Measurements from ENCODE around the gene LPP. TPM values are rescaled to one million over a fixed set of nuclear protein-coding genes. Genes with fewer than 3 reads are reported as not detected.

The LPP gene
- total RNA-seq, 2 experiments from 2014 or later, result 49.6 to 54.3 TPM

DNA sequence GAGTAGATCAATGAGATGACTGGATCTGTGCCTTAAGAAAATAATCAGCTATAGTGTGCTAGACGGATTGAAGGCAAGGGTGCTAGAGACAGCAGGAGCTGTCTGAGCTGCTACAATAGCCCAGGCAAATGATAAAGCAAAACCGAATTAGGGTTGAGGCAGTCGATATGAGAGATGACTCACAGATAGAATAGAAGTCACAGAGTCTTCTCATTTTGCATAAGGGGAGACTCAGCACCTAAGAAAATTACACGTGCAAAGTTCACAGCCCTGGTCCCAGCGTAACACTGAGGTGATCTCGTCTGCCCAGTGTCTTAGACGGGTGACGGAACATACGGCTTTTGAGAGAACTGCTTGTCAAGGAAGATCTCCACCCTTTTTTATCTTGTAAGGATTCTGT lies 11.6 kb downstream of the LPP start:
- no peak for ATAC-seq (ENCODE audit: low read depth)
- no peak overlapping the region for H3K27ac Mint-ChIP-seq

DNA sequence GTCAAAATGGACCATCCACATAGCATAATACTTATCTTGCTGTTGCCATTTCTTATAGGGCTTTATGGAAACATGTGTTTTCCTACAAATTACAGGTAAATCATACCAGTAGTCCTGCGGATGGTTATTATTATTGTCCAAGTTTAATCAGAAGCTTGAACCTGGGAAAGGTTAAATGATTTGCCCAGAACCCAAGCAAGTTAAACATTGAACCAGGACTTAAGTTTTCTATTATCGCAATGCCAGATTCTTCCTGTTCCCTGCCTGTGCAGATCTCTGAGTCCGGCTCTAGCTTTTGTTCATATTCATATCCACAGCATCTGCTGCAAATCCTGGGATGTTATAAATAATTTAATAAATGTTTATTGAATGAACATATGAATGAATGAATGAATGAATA lies 12.5 kb downstream of the LPP start:
- Mint-ChIP-seq H3K27ac (no peak overlapping the region), H3K36me3 (peaks cover 32% of the 10 kb centered on the region), H3K27me3 (no peaks in the 10 kb centered on the region), H3K9me3 (no peaks in the 10 kb centered on the region), H3K4me1 (peaks cover 49% of the 10 kb centered on the region), H3K4me3 (no peak overlapping the region)
- ATAC-seq (ENCODE audit: low read depth), result no peak
- POLR2A ChIA-PET, result no interaction called here
- DNase-seq, result no peak

More for the DNA sequence above, 11.6 kb downstream of the LPP start:
- Mint-ChIP-seq H3K9me3 (no peaks in the 10 kb centered on the region), H3K4me3 (no peak overlapping the region), H3K4me1 (peaks cover 44% of the 10 kb centered on the region), H3K27me3 (no peaks in the 10 kb centered on the region), H3K36me3 (peaks cover 34% of the 10 kb centered on the region)
- POLR2A ChIA-PET, result no interaction called here
- no peak for DNase-seq

DNA sequence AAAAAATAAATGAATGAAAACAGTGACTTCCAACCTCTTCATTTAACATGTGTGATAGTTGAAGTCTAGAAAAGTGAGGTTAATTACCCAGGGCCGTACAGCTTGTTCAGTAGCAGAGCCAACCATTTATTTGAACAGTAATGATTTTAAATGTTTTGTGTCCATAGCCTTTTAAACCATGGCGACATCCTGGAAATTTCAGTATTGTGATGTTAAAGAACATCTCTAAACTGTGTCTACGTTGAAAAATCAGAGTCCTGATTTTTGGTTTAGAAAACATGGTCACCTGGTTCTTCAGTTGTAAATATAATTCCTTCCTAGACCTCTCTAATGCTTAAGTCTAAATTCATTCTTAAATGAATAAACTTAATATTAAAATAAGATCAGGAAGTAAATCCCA lies 14.2 kb downstream of the LPP start:
- no peak overlapping the region for H3K4me3 Mint-ChIP-seq
- POLR2A ChIA-PET, result no interaction called here
- H3K36me3 Mint-ChIP-seq, result peaks cover 22% of the 10 kb centered on the region
- H3K27me3 Mint-ChIP-seq, result no peaks in the 10 kb centered on the region
- H3K4me1 Mint-ChIP-seq, result peaks cover 44% of the 10 kb centered on the region
- H3K27ac Mint-ChIP-seq, result no peak overlapping the region
- ATAC-seq (ENCODE audit: low read depth) (no peak), DNase-seq (no peak)
- no peaks in the 10 kb centered on the region for H3K9me3 Mint-ChIP-seq

- no peak overlapping the region for H3K4me3 Mint-ChIP-seq
- no peak overlapping the region for H3K27ac Mint-ChIP-seq
- H3K36me3 Mint-ChIP-seq, result peaks cover 20% of the 10 kb centered on the region
- H3K27me3 Mint-ChIP-seq, result no peaks in the 10 kb centered on the region
- no peak for ATAC-seq (ENCODE audit: low read depth)
- no peaks in the 10 kb centered on the region for H3K9me3 Mint-ChIP-seq
- no peak for DNase-seq
- peaks cover 42% of the 10 kb centered on the region for H3K4me1 Mint-ChIP-seq
- POLR2A ChIA-PET, result no interaction called here
These were observed 14.7 kb downstream of the LPP start for GRCh38 chr3:188168648-188169047.

DNA sequence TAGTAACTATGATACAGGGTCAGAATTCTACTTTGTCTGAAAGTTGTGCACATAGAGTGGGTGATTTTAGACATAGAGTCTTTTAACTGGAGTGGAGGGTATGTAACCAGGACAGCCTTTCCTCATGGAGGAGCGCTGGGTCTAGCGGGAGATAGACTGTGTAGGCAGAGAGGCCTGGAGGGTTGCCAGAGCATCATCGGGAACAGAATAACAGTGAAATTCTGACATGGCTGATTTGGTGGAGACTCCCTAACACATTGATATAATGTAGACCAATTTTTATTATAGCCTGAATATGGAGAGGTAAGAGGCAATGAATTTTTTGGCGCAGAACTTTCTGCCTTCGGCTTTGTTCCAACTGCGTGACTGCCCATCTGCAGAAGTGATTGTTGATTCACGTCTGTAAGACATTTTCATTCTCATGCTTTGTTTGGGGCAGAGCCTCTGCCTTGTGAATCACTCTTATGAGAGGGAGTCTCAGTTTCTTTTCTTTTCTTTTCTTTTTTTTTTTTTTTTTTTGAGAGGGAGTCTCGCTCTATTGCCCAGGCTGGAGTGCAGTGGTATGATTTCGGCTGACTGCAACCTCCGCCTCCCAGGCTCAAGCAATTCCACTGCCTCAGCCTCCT lies 16.0 kb downstream of the LPP start:
- POLR2A ChIA-PET, result interaction anchor here (0.8 to 1.3 kb wide), 4 partner anchors 14 to 429 kb away, joined by 3 to 6 read pairs (median 4); partner anchors contain the start of genes BCL6 and LPP
- H3K4me1 Mint-ChIP-seq, result peaks cover 41% of the 10 kb centered on the region
- DNase-seq, result no peak
- H3K36me3 Mint-ChIP-seq, result peaks cover 21% of the 10 kb centered on the region
- no peaks in the 10 kb centered on the region for H3K27me3 Mint-ChIP-seq
- peak overlapping the region; percentile 87 for H3K27ac Mint-ChIP-seq
- H3K4me3 Mint-ChIP-seq, result peak overlapping the region; percentile 70
- ATAC-seq (ENCODE audit: low read depth), result no peak
- no peaks in the 10 kb centered on the region for H3K9me3 Mint-ChIP-seq

- H3K27me3 Mint-ChIP-seq, result no peaks in the 10 kb centered on the region
- peak overlapping the region; percentile 70 for H3K4me3 Mint-ChIP-seq
- peak overlapping the region; percentile 87 for H3K27ac Mint-ChIP-seq
- no peaks in the 10 kb centered on the region for H3K9me3 Mint-ChIP-seq
- peaks cover 40% of the 10 kb centered on the region for H3K4me1 Mint-ChIP-seq
- ATAC-seq (ENCODE audit: low read depth), result peak; percentile 91
- POLR2A ChIA-PET, result interaction anchor here (0.6 to 1.3 kb wide), 6 partner anchors 15 to 430 kb away, joined by 3 to 6 read pairs (median 4); partner anchors contain the start of genes BCL6 and LPP
- H3K36me3 Mint-ChIP-seq, result peaks cover 26% of the 10 kb centered on the region
- DNase-seq, result no peak
These were observed 16.8 kb downstream of the LPP start for GRCh38 chr3:188170461-188171459.

DNA sequence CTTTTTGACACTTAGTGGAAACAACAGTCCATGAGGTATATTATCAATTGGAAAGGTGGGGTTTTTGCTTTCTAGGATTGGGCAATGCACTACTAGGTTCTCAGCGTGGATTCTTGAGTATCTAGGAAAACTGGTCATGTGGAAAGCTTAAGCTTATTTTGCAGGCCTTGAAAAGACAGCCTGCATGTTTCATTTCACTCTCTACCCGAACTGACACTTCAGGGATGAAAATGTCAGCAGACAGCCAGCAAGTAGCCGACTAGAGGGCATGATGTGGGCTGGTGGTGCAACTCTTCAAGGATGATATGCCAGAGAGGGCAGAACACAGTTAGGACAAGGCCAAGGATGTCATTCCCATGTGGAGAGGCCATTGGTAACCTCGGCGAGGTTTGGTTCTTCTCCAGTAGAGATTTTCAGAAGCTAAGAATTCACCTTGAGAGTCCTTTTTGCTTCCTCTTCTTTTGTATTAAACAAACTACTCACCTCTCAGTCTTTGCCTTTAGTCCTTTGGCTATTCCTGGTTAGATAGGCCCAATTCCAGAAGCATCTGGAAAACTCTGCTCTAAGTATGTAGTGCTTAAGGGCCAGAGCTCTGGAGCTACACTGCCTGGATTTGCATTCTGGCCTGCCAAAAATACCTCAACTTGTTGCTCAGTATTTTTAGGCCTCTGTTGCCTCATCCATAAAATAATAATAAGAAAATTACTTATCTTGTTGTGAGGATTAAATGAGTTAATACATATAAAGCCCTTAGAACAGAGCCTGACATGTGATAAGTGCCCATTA lies 17.9 kb downstream of the LPP start:
- ATAC-seq (ENCODE audit: low read depth) (no peak), DNase-seq (no peak)
- Mint-ChIP-seq H3K27ac (no peak overlapping the region), H3K9me3 (no peaks in the 10 kb centered on the region), H3K4me3 (no peak overlapping the region), H3K27me3 (no peaks in the 10 kb centered on the region), H3K36me3 (peaks cover 31% of the 10 kb centered on the region), H3K4me1 (peaks cover 41% of the 10 kb centered on the region)
- POLR2A ChIA-PET, result no interaction called here

GRCh38 chr3:188174317-188175044 lies 20.5 kb downstream of the LPP start:
- Mint-ChIP-seq H3K36me3 (peaks cover 41% of the 10 kb centered on the region), H3K4me3 (peak overlapping the region; percentile 22), H3K4me1 (peaks cover 47% of the 10 kb centered on the region), H3K27ac (peak overlapping the region; percentile 31), H3K9me3 (no peaks in the 10 kb centered on the region), H3K27me3 (no peaks in the 10 kb centered on the region)
- ATAC-seq (ENCODE audit: low read depth) (no peak), DNase-seq (no peak)
- POLR2A ChIA-PET, result interaction anchor here (1.4 kb wide), 1 partner anchor 15 kb away, joined by 3 read pairs; no protein-coding TSS in a partner anchor

DNA sequence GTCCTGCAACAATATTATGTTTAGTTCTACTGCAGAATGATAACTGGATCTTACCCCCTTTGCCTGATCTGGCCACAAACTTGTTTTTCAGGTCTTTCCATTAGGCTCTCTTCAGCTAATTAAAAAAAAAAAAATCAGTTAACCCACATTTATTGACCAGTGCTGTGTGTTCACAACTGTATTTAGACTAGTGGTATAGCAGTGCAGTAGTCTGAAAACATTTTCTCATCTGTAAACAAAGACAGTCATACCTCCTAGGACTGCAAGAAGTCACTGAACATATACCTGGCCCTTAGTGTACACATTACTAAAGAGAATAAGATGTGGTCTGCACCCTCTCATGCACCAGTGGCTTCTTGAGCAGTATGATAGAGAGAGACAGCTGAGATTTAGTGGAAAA lies 22.5 kb downstream of the LPP start:
- POLR2A ChIA-PET, result interaction anchor here (1.1 kb wide), 1 partner anchor 432 kb away, joined by 3 read pairs; no protein-coding TSS in a partner anchor
- H3K27me3 Mint-ChIP-seq, result no peaks in the 10 kb centered on the region
- H3K36me3 Mint-ChIP-seq, result peaks cover 44% of the 10 kb centered on the region
- ATAC-seq (ENCODE audit: low read depth) (no peak), DNase-seq (no peak)
- peaks cover 36% of the 10 kb centered on the region for H3K4me1 Mint-ChIP-seq
- H3K27ac Mint-ChIP-seq, result no peak overlapping the region
- no peak overlapping the region for H3K4me3 Mint-ChIP-seq
- no peaks in the 10 kb centered on the region for H3K9me3 Mint-ChIP-seq

GRCh38 chr3:188176884-188177283 lies 22.9 kb downstream of the LPP start:
- Mint-ChIP-seq H3K27me3 (no peaks in the 10 kb centered on the region), H3K4me3 (no peak overlapping the region), H3K4me1 (peaks cover 36% of the 10 kb centered on the region)

DNA sequence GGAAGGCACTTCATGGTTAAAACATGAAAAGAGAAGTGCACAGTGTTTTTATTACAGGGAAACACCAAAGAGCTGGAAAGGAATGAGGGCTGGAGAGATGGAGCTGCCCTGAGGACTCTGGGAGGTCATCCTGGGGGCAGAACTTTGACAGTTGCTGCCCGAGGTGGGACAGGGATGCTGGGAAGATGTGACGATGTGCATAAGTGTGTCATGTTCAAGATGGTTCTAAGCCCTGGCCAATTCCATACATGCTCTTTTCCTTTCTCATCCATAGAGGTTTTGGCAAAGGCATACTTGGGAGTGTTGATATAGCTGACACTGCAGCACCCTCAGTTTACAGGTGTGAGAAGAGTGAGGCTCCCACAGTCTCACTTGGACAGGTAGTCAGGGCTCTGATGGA lies 23.8 kb downstream of the LPP start:
- POLR2A ChIA-PET, result no interaction called here
- Mint-ChIP-seq H3K4me3 (no peak overlapping the region), H3K27me3 (no peaks in the 10 kb centered on the region), H3K4me1 (peaks cover 36% of the 10 kb centered on the region), H3K27ac (no peak overlapping the region), H3K9me3 (no peaks in the 10 kb centered on the region), H3K36me3 (peaks cover 43% of the 10 kb centered on the region)
- no peak for DNase-seq
- ATAC-seq (ENCODE audit: low read depth), result no peak

More at GRCh38 chr3:188176884-188177283, 22.9 kb downstream of the LPP start:
- POLR2A ChIA-PET, result interaction anchor here (1.1 kb wide), 1 partner anchor 432 kb away, joined by 3 read pairs; no protein-coding TSS in a partner anchor
- no peaks in the 10 kb centered on the region for H3K9me3 Mint-ChIP-seq
- H3K36me3 Mint-ChIP-seq, result peaks cover 43% of the 10 kb centered on the region
- DNase-seq (no peak), ATAC-seq (ENCODE audit: low read depth) (no peak)
- H3K27ac Mint-ChIP-seq, result no peak overlapping the region

GRCh38 chr3:188178293-188178936 lies 24.5 kb downstream of the LPP start:
- H3K27me3 Mint-ChIP-seq, result no peaks in the 10 kb centered on the region
- ATAC-seq (ENCODE audit: low read depth) (peak; percentile 58), DNase-seq (no peak)
- H3K4me3 Mint-ChIP-seq, result peak overlapping the region; percentile 57
- POLR2A ChIA-PET, result no interaction called here
- peaks cover 43% of the 10 kb centered on the region for H3K36me3 Mint-ChIP-seq
- H3K9me3 Mint-ChIP-seq, result no peaks in the 10 kb centered on the region
- peak overlapping the region; percentile 73 for H3K27ac Mint-ChIP-seq
- H3K4me1 Mint-ChIP-seq, result peaks cover 36% of the 10 kb centered on the region
